Gastroesophageal sphincter (tissue), 4 donors: ENCODE data around the gene ANKH. TPM values are rescaled to one million over a fixed set of nuclear protein-coding genes. Genes with fewer than 3 reads are reported as not detected.
"Not testable (repeated sequence)": the region's sequence is repeated elsewhere in the genome, so short reads cannot be mapped to it uniquely, and the experiment has no call there.

Experiments
- ATAC-seq: fragments of 150-250 bp; one replicate; pipeline ENCODE4 v1.9.1; 2016; ENCODE audit warnings: mild to moderate bottlenecking, moderate library complexity
- H3K27ac ChIP-seq, 4 donors: fragments of 200-600 bp; sonication (generic) in 3 of 4; 1 replicate in 3 of 4; 2 replicates in 1 of 4; pipeline ENCODE4 v1.5.1; 2016 to 2019
- H3K27me3 ChIP-seq: fragments of 200-600 bp; sonication (generic); one replicate; pipeline ENCODE4 v1.5.1; 2019
- H3K36me3 ChIP-seq, 2 donors: fragments of 200-600 bp; sonication (generic); one replicate each; pipeline ENCODE4 v1.5.1; 2019; ENCODE audit warnings: control low read depth in 1 of 2
- H3K4me1 ChIP-seq, 3 donors: fragments of 200-600 bp; sonication (generic); 1 replicate in 2 of 3; 2 replicates in 1 of 3; pipeline ENCODE4 v1.5.1; 2016 to 2019; ENCODE audit warnings: control low read depth in 2 of 3
- H3K4me3 ChIP-seq, 2 donors: fragments of 200-600 bp; sonication (generic); one replicate each; pipeline ENCODE4 v1.5.1; 2019; ENCODE audit warnings: mild to moderate bottlenecking in 1 of 2, moderate library complexity in 1 of 2
- H3K9me3 ChIP-seq, 3 donors: fragments of 200-600 bp; sonication (generic); one replicate each; pipeline ENCODE4 v1.5.1; 2017 to 2019; ENCODE audit warnings: control low read depth in 2 of 3
- CTCF ChIP-seq, 4 experiments: fragments of 200-600 bp in 2 of 4; fragments of 450-650 bp in 2 of 4; sonication (generic) in 1 of 4; IDR thresholded peaks; one replicate each; pipeline ENCODE4 v1.5.1; 2017 to 2019; ENCODE audit warnings: antibody characterized with exemption in 4 of 4, mild to moderate bottlenecking in 2 of 4, moderate library complexity in 2 of 4
- EP300 ChIP-seq: sonication (generic); formaldehyde crosslinking; IDR thresholded peaks from one replicate; pipeline ENCODE4 v1.6.1; 2017; ENCODE audit warnings: antibody characterized with exemption, mild to moderate bottlenecking
- POLR2A ChIP-seq, 2 donors: fragments of 450-650 bp; IDR thresholded peaks; one replicate each; pipeline ENCODE4 v1.6.1; 2017; ENCODE audit warnings: antibody characterized with exemption in 2 of 2, mild to moderate bottlenecking in 2 of 2, moderate library complexity in 1 of 2
- POLR2AphosphoS5 ChIP-seq: sonication (generic); formaldehyde crosslinking; IDR thresholded peaks from one replicate; pipeline ENCODE4 v1.6.1; 2017; ENCODE audit warnings: antibody characterized with exemption
- WGBS, 2 donors: methylation state at CpG; one replicate each; pipeline ENCODE4 v1.1.5; 2018; ENCODE audit warnings: low coverage in 1 of 2; 5-methylcytosine and 5-hydroxymethylcytosine counted together
- total RNA-seq, 4 donors: library from RNA; depleted of rRNA; stranded (reverse); fragments of >200 nt; gene quantifications; one replicate each; pipeline ENCODE4 v1.1.0, GENCODE V29; 2016

Gene ANKH
- total RNA-seq, 4 donors from 2014 or later: 30.0 to 45.2 (median 36.0) TPM

- H3K27me3 ChIP-seq: peaks cover 7% of the 10 kb centered on the region
- TF ChIP-seq CTCF (IDR thresholded peaks at IDR 0.05) (no peak), POLR2AphosphoS5 (no peak), EP300 (no peak)
- ATAC-seq: no peak
- H3K27ac ChIP-seq: no peak overlapping the region
- no peaks in the 10 kb centered on the region for H3K4me1 ChIP-seq
- H3K9me3 ChIP-seq: no peaks in the 10 kb centered on the region
- 83% methylated on average over 1 of the region's 1 CpG; no CpG with 5 or more reads in 1 of the 2 donors for WGBS, 2 donors
- H3K4me3 ChIP-seq: no peak overlapping the region
- H3K36me3 ChIP-seq: no peaks in the 10 kb centered on the region
Measured at GRCh38 chr5:14880688-14881087, 9.1 kb upstream of the ANKH start.

GRCh38 chr5:14879937-14880589 is 8.5 kb upstream of the ANKH start:
- H3K27me3 ChIP-seq: peaks cover 7% of the 10 kb centered on the region
- H3K36me3 ChIP-seq: no peaks in the 10 kb centered on the region
- 83 to 100% methylated on average over 1 to 6 of the region's 6 CpGs for WGBS, 2 donors
- no peak overlapping the region for H3K27ac ChIP-seq
- no peaks in the 10 kb centered on the region for H3K4me1 ChIP-seq
- H3K9me3 ChIP-seq: no peaks in the 10 kb centered on the region
- TF ChIP-seq POLR2AphosphoS5: no peak
- TF ChIP-seq CTCF (IDR thresholded peaks at IDR 0.05): no peak
- no peak for TF ChIP-seq POLR2A (IDR thresholded peaks at IDR 0.05)
- no peak for TF ChIP-seq EP300
- no peak overlapping the region for H3K4me3 ChIP-seq
- no peak for ATAC-seq

GRCh38 chr5:14879393-14879792 is 7.8 kb upstream of the ANKH start:
- no peak for TF ChIP-seq EP300
- TF ChIP-seq POLR2AphosphoS5: no peak
- no peak for TF ChIP-seq POLR2A (IDR thresholded peaks at IDR 0.05)
- TF ChIP-seq CTCF (IDR thresholded peaks at IDR 0.05): no peak
- H3K4me3 ChIP-seq: no peak overlapping the region
- H3K27me3 ChIP-seq: peaks cover 7% of the 10 kb centered on the region
- no peaks in the 10 kb centered on the region for H3K4me1 ChIP-seq
- no peaks in the 10 kb centered on the region for H3K36me3 ChIP-seq
- no peak for ATAC-seq
- H3K27ac ChIP-seq: no peak overlapping the region
- WGBS, 2 donors: 72 to 79% methylated on average over 2 of the region's 2 CpGs
- H3K9me3 ChIP-seq: no peaks in the 10 kb centered on the region

- H3K36me3 ChIP-seq, H3K27ac ChIP-seq, H3K27me3 ChIP-seq, ATAC-seq, H3K9me3 ChIP-seq, H3K4me1 ChIP-seq, H3K4me3 ChIP-seq: not testable (repeated sequence)
- 92 to 95% methylated on average over 6 of the region's 9 CpGs for WGBS, 2 donors
Measured at GRCh38 chr5:14878192-14878591, 6.6 kb upstream of the ANKH start.

- H3K4me3 ChIP-seq: no peak overlapping the region
- H3K9me3 ChIP-seq: no peaks in the 10 kb centered on the region
- TF ChIP-seq POLR2AphosphoS5 (no peak), POLR2A (IDR thresholded peaks at IDR 0.05) (no peak), EP300 (no peak), CTCF (IDR thresholded peaks at IDR 0.05) (no peak)
- no peaks in the 10 kb centered on the region for H3K36me3 ChIP-seq
- H3K27ac ChIP-seq: no peak overlapping the region
- peaks cover 7% of the 10 kb centered on the region for H3K27me3 ChIP-seq
- ATAC-seq: no peak
- 53 to 88% methylated on average over 4 to 5 of the region's 5 CpGs for WGBS, 2 donors
- H3K4me1 ChIP-seq: peaks cover 0 to 12% (median 0%) of the 10 kb centered on the region in 3 donors
Measured at GRCh38 chr5:14876095-14876494, 4.5 kb upstream of the ANKH start.
